ENCODE data around the gene HS2ST1.
"Not testable (repeated sequence)": the region's sequence is repeated elsewhere in the genome, so short reads cannot be mapped to it uniquely, and the experiment has no call there.

The HS2ST1 gene

GRCh38 chr1:86926883-86927282, 12.4 kb downstream of the HS2ST1 start:
- no peak for DNase-seq

- no peak for DNase-seq
Measured at GRCh38 chr1:86928819-86929218, 14.4 kb downstream of the HS2ST1 start.

GRCh38 chr1:86933051-86933450, 18.6 kb downstream of the HS2ST1 start:
- no peak for DNase-seq

- DNase-seq: no peak
Measured at GRCh38 chr1:86933562-86934377, 19.3 kb downstream of the HS2ST1 start.

GRCh38 chr1:86938450-86938849, 24.0 kb downstream of the HS2ST1 start:
- no peak for DNase-seq

- DNase-seq: no peak
Measured at GRCh38 chr1:86938855-86939254, 24.4 kb downstream of the HS2ST1 start.

GRCh38 chr1:86939406-86939805, 25.0 kb downstream of the HS2ST1 start:
- no peak for DNase-seq

- no peak for DNase-seq
Measured at GRCh38 chr1:86940599-86940998, 26.2 kb downstream of the HS2ST1 start.

- DNase-seq: no peak
Measured at GRCh38 chr1:86942042-86942441, 27.6 kb downstream of the HS2ST1 start.

GRCh38 chr1:86942743-86943142, 28.3 kb downstream of the HS2ST1 start:
- no peak for DNase-seq

- no peak for DNase-seq
Measured at GRCh38 chr1:86948212-86948611, 33.8 kb downstream of the HS2ST1 start.

- DNase-seq: no peak
Measured at GRCh38 chr1:86950712-86951419, 36.4 kb downstream of the HS2ST1 start.

- no peak for DNase-seq
Measured at GRCh38 chr1:86951430-86951829, 37.0 kb downstream of the HS2ST1 start.

- DNase-seq: no peak
Measured at GRCh38 chr1:86953167-86953566, 38.7 kb downstream of the HS2ST1 start.

- no peak for DNase-seq
Measured at GRCh38 chr1:86955678-86956077, 41.2 kb downstream of the HS2ST1 start.

GRCh38 chr1:86956221-86956620, 41.8 kb downstream of the HS2ST1 start:
- DNase-seq: no peak

- no peak for DNase-seq
Measured at GRCh38 chr1:86957221-86957620, 42.8 kb downstream of the HS2ST1 start.

- DNase-seq: no peak
Measured at GRCh38 chr1:86960548-86960947, 46.1 kb downstream of the HS2ST1 start.

- DNase-seq: not testable (repeated sequence)
Measured at GRCh38 chr1:86963841-86964240, 49.4 kb downstream of the HS2ST1 start.

- peak; percentile 32 for DNase-seq
Measured at GRCh38 chr1:86965012-86965826, 50.8 kb downstream of the HS2ST1 start.

- no peak for DNase-seq
Measured at GRCh38 chr1:86965827-86966182, 51.4 kb downstream of the HS2ST1 start.

- DNase-seq: no peak
Measured at GRCh38 chr1:86970938-86971337, 56.5 kb downstream of the HS2ST1 start.

- DNase-seq: no peak
Measured at GRCh38 chr1:86971778-86972177, 57.3 kb downstream of the HS2ST1 start.

GRCh38 chr1:86972262-86972661, 57.8 kb downstream of the HS2ST1 start:
- DNase-seq: no peak
